Kidney capillary endothelial cell (primary cell): ENCODE results near the gene F2.

Source experiments
- DNase-seq: peaks from one replicate; pipeline ENCODE4 v3.0.0-alpha.2; 2018; ENCODE audit warnings: low spot score

F2 gene

DNA sequence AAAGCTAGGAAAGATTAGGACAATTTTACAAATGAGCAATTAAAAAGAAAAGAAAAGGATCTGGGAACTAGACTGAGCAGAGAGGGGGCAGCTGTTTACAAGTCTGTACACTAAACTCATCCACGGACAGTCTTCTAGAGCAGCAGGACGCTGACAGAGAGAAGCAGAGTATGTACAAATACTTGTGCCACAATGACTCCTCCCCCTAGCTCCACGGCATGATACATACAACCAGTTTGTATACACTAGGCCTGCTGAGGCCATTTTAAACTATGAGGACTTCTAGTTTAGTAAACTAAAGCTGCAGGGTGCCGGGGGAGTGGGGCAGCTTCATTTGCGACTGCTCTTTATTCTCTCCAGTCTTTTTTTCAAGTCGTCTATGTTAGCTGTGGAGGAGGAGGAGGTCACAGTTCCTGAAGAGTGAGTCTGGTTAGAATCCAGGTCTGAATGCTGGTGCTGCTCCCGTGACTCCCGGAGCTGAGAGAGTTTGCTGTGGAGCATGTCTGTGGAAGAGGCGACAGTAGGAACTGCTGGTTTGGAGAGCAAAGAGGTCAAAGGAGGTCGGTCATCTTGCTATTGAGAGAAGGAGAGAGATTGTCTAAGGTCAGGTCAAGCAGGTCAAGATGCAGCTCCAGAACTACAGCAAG is 24.8 kb downstream of the F2 start:
- DNase-seq: no peak

DNA sequence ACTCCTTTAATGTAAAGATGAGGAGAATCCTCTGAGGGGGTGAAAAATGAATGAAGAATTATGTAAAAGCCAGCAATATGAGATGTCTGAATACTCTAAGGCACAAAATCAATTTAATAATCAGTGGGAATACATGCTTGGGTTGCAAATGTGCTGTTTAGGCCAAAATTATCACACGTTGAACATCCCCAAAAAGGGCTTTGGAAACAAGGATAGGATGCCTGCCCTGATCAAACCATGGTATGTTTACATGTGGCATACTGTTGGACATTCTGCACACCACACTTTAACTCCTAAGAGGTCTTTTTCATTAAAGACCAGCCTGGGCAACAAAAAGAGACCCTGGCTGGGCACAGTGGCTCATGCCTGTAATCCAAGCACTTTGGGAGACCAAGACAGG is 26.3 kb downstream of the F2 start:
- no peak for DNase-seq

DNA sequence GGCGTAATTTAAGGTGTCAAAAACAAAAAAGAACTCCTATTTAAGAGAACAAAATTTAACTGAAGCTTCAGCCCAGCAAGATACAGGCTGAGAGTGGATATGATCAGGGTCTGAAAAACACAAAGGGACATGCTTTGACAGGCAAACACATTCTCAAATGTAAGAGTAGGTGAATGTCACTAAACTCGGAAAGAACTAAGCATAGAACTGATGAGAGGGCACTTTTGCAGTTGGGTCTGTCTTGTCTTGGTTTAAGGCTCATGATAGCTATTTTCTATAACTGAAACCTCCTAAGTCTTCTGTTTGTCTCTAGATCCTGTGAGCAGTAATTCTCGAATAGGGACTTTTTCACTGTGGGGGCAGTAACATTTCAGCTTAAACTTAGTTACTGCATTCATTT is 27.0 kb downstream of the F2 start:
- DNase-seq: no peak

DNA sequence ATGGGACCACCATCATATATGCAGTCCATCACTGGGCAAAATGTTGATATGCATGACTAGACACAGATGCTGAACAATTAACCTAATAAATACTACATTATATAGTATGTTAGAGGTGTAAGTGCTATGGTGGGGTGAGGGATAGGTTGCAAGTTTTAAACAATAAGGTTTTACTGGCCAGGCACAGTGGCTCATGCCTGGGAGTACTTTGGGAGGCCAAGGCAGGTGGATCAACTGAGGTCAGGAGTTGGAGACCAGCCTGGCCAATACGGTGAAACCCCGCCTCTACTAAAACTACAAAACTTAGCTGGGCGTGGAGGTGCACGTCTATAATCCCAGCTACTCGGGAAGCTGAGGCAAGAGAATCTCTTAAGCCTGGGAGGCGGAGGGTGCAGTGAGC is 28.1 kb downstream of the F2 start:
- no peak for DNase-seq

DNA sequence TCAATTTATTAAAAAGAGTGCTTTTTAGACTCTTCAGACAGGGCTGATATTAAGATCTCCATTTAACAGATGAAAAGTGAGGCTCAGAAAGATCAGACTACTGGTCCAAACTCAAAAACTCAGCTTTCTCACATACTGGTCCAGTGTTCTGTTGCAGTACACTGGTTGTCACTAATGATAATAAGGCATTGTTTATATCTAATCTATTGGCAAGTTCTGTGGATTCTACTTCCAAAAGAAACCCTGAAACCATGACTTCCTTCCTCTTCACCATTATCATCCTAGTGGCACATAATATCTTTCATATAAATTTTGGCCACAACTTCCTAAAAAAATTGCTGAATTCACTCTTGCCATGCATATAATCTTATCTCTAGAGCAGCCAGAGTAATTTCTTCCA is 36.9 kb downstream of the F2 start:
- no peak for DNase-seq

DNA sequence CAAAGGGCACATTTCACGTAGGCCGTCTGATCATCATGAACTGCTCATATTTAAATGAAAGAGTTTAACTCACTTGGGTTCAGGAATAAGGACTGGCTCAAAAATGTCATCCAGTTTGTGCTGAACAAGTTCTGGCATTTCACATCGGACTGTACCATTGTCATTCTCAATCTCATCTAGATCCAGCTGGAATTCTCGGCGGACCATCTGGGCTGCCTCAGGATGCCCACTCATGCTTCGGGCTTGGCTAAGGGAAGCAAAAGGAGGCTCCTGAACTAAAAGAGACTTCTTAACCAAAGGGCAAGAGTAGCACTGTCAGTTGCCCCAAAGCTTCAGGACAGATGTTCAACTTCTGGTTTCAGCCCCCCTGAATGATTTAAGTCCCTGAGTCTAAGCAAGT is 40.2 kb downstream of the F2 start:
- no peak for DNase-seq

DNA sequence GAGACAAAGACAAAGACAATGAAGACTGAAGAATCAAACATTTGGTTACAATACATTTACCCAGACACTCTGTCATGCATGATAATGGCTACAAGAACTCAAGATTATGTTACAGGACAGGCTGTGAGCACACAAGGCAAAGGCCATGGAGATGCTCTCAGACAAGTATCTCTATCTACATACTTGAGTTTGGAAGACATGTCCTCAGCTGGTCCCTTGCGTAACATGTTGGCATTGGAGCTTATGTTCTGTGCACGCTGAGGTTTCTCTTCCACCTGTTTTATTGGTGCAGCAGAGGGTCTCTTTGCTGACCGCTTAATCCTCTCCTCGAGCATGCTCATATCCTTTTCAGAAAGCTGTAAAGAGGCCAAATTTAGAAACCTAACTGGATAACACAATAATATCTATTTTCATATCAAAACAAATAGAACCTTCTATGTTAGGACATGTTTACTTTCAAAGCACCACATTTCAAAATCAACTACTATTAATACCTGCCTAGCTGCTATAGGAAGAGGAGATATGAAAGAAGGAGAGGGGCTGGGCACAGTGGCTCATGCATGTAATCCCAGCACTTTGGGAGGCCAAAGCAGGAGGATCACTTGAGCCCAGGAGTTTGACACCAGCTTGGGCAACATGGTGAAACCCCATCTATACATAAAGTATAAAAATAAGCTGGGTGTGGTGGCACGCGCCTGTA is 41.6 kb downstream of the F2 start:
- DNase-seq: no peak

DNA sequence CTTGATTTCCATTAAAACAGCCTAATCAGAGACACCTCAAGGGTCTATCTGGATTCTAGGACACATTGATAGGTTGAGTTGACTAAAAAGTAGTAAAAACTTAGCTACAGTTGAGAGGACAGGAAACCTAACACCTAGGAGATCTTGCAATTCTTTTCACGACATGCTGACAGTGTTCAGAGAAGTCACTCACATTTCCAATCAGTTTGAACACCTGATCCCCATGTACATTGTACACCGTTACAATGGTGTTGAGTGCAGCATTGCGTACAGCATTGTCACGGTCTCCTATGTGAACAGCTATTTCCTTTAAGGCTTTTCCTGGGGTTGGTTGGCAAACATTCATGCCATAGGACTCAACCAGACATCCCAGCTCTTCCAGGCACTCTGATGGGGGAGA is 42.8 kb downstream of the F2 start:
- DNase-seq: no peak

DNA sequence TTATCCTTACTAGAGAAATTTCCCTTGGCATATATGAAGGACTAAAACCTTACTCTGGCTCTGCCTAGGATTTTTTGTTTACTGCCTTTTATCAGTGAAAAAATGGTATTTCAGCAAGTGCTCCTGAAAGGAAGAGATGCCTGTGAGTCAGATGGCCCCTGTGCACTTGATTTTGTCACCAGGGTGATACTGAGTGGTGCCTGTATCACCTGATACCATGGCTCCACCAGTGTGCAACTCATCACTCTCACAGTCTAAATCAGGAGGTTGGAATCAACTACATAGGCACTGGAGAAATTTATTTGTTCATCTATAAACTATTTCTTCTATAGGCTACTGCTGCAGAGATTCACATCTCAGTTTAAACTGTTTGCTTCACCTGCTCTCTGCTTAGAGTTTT is 43.2 kb downstream of the F2 start:
- DNase-seq: no peak

DNA sequence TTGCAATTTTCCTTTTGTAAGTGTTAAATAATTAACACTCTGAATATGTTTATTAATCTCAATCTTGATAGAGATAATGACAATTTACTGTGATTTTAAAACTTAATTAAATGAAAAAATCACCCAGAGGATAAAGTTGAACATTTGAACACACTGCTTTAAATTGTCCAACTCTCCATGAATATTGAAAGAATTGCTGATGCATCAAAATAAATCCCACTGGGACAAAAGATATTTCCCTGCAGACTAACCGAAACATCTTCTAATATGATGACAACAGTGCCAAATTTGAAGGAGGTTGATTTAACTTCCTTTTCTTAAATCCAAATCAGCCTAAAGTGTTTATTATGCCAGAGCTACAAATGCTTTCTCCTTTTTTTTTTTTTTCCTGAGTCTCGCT is 47.6 kb downstream of the F2 start:
- DNase-seq: no peak

DNA sequence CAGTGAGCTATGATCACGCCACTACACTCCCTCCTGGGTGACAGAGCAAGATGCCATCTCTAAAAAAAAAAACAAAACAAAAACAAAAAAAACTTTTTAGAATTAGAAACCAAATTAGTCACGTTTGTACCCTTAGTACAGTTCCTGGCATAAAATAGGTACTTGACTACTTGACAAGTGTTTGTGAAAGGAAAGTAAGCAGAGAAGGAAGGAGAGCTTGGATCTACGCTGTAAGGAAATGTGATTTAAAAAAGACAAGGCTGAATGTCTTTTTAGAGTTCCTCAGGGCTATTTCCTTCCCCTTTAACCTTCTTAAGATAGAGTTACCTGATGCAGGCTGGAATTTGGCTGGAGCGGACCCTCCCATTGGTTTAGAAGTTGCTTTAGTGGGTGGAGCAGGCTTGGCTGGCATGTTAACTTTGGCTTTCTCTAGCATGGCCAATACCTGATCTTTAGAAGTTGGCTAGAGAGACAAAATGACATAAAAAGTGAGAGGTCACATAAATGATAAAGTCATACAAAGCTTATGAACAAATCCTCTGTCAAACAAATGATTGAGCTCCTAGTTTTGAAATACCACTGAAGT is 50.7 kb downstream of the F2 start:
- no peak for DNase-seq

DNA sequence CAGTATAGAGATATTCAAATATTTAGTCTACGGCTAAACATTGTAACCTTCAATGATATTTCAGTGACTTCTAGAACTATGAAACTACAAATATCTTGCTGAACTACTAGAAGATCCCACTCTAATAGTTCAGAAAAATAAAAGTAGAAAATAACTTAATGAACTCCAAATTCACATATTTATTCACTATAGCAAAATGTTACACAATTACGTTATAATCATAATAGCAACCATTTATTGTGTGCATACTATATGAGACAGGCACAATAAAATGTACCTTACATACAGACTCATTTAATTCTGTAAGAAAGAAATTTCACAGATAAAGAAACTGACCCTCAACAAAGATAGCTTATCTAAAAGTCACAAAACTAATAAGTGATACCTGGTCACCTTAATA is 57.9 kb downstream of the F2 start:
- DNase-seq: no peak

DNA sequence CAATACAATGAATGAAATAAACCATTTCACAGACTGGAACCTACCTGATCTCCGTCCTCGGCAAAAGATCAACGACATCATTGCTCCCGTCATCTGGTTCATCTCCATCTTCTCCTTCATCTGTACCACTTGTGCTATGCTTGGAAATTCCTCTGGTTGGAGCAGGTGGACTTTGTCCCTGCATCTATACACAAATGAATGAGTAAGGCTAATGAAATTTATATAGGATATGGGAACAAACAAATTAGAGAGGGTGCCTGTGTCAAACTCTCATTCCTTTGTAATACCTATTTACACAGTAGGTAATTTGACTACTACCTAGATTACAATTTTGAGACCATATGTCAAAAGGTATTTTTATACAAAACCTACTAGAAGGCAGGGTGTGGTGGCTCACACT is 59.4 kb downstream of the F2 start:
- no peak for DNase-seq
